ENCODE data around the gene B3GALT6. TPM values are rescaled to one million over a fixed set of nuclear protein-coding genes. Genes with fewer than 3 reads are reported as not detected.

B3GALT6 gene
- 11.0 to 19.8 TPM (median 18.8 TPM) in 5 replicates for total RNA-seq (2022; extraction: Qiagen RNA extraction)

DNA sequence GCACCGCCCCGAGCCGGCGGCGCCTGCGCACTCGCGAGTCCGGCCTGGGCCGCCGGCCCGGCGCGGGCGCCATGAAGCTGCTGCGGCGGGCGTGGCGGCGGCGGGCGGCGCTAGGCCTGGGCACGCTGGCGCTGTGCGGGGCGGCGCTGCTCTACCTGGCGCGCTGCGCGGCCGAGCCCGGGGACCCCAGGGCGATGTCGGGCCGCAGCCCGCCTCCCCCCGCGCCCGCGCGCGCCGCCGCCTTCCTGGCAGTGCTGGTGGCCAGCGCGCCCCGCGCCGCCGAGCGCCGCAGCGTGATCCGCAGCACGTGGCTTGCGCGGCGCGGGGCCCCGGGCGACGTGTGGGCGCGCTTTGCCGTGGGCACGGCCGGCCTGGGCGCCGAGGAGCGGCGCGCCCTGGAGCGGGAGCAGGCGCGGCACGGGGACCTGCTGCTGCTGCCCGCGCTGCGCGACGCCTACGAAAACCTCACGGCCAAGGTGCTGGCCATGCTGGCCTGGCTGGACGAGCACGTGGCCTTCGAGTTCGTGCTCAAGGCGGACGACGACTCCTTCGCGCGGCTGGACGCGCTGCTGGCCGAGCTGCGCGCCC is at the start of gene B3GALT6:
TSS of gene B3GALT6 (plus strand) at position 30 of the 588 bp plus-strand sequence. CDS start at position 72, 42 bp downstream.

DNA sequence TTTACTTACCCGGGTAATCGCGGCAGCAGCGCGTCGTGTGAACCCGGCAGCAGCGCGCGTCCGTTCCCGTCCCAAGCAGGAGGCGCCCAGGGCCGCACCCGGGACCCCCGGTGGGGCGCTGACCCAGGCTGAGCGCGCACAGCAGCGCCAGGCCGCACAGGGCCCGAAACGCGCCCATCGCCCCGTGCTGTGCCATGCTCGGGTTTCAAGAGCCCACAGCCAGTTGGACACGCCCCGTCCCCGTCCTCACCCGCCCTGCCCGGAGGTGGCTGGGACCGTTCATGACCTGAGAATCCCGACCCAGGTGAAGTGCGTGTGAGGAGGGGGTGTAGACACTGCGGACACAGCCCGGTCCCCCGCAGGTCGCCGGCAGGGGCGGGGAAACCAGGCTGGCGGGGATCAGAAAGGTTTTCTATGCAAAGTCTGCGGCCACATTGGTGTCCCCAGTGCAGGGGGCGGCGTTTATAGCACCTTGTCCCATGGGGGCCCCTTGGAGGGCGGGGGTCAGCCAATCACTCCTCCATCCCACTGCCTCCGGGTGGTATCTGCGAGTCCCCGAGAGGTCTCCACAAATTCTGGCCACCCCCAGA is 25.6 kb upstream of the B3GALT6 start, which contains the start of gene TNFRSF18:
TSS of gene TNFRSF18 (minus strand) at position 217 of the 590 bp plus-strand sequence. CDS start at position 196, 21 bp downstream.

DNA sequence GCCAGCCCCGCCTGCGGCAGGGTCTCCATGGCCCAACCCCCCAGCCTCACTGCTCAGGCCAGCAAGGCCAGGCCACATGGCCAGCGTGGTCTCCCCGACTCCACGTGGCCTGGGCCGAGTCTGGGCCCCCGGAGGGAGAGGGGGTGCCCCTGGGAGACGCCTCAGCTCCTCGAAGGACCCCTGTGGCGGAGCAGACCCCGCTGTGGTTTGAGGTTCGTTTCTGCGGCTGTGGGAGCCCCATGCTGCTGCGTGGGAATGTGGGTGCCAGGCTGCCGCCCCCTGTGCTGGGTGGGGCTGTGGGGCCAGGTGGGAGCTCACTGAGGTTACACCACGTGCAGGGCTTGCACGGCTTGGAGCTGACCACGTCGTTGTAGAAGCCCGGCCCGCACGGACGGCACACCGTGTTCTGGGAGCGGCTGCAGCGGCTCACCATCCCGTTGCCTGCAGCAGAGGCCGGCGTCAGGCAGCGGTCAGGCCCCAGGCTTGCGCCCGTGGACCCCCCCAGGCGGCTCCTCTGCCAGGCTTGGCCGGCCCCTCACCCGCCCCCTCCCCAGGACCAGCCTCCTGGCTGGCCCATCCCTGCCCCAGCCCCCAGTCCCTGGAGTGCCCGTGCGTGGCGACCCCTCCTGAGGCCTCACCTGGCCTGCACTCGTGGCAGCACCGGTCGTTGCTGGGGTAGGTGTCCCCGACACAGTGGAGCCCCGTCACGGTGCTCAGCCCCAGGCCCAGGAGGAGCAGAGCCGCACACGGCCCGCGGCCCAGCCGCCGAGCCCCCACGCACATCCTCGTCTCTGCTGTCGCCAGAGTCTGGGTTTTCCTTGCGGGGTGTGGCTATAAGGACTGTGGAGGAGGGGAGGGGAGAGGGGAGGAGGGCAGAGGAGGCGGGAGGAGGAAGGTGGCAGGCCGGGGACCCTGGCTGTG is 18.4 kb upstream of the B3GALT6 start, which contains the start of gene TNFRSF4:
TSS of gene TNFRSF4 (minus strand) at position 809 of the 921 bp plus-strand sequence. CDS start at position 783, 26 bp downstream.

DNA sequence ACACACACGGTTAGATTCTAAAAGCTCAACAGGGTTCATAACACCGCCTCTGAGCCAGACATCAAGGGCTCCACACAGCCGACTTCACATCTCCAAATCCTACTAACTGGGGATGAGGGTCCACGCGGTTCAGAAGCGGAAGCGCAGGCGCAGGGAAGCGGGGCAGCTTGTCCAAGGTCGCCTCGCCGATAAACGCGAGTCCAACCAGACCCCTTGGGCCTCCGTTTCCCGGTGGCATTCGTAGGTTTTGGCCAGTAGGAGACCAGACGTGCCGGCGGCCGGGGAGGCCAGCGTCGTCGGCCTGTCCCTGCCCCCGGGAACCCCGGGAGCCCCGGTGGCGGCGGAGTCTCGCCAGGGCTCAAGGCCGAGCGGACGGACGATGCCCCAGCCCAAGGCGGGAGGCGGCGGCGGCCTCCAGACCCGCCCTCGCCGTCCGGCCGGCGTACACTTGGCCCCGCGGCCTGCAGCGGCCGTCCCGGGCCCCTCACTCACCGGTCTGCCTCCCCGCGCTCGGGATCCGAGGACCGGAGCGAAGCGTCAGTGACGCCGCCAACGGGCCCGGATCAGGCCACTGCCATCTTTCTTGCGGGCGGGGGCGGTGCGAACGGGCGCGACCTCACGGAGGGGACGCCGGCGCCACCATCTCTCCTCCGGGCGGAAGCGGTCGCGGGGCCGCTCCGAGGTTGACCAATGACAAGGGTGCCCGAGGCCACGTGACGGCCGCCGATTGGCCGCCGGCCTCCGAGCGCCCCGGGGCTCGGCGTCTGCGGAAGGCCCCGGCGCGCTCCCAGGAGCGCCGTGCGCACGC is 433 bp upstream of the B3GALT6 start, which contains the start of gene SDF4:
TSS of gene SDF4 (minus strand) at position 602 of the 808 bp plus-strand sequence. CDS start 3,229 bp downstream, outside the sequence.

DNA sequence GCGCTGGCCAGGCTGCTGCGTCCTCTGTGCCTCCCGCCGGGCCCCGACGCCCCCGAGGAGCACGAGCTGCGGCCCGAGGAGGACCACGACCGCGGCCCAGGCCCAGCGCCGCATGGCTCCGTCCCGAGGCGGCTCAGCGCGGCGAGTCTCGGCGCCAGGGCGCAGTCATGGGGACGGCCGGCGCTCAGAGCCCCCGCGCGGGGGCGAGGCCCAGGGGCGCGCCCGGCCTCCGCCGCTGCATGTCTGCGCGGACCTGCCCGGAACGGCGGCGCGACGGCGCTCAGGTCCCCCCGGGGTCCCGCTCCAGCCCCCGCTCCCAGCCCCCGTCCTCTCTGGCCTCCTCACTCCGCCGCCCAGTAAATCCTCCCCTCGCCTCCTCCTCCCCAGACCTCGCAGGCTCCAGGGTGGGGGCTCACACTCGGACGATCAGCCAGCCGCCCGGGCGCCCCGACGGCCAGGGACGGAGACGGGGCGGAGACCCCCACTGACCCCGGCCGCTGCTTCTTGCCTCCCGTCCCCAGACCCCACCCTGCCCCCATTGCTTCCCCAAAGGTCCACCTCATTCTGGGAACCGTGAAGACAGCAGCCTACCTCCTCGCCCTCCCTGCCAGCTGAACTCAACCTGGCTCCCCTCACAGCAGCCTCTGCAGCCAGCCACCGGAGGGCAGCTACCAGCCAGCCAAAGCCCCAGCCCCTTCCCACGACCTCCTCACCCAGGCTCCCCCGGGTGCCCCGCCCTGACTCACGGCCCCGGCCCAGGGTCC is 14.7 kb downstream of the B3GALT6 start, which contains the start of gene C1QTNF12:
TSS of gene C1QTNF12 (minus strand) at position 146 of the 764 bp plus-strand sequence. CDS start at position 114, 32 bp downstream.

DNA sequence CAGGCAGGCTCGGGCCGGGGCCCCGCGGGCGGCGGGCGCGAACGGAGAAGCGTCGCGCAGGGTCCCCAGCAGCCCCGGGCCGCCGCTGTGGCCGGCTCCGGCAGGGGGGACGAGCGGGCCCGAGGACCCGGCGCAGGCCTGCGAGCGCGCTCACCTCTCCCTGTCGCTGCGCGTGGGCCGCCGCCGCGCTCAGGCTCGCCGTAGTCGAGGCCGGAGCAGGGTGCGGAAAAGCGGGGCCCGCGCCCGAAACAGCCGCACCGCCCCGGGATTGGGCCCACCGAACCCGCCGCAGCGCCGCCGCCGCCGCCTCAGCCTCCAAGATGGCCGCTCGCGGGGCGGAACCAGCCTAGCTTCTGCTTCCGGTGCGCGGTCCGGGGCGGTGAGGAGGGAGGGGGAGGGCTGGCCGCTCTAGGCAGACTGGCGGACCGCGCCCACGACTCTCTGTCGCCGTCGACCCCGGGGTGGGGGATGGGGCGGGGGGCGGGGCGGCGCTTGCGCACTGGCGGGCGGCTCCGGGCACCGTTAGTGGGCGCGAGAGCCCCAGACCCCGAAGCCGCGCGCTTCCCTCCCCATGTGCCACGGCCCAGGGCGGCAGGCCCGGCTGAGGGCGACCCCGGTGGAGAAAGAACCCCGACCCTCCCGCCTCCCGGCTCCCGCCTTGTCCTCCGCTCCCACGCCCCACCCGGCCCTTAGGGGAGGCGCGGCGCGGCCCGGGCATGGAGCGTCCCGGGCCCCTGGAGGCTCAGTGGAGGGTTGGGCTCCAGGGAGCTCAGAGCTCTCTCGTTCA is 41.7 kb downstream of the B3GALT6 start, which contains the start of gene UBE2J2:
TSS of gene UBE2J2 (minus strand) at position 343 of the 787 bp plus-strand sequence. CDS start 5,862 bp downstream, outside the sequence.

Other genes with a start within 250 kb of the B3GALT6 start
- 17.8 to 65.9 TPM (median 57.8 TPM) in 5 replicates for gene HES4, start 232.1 kb upstream of the B3GALT6 start, total RNA-seq (2022; extraction: Qiagen RNA extraction)
- 12.1 to 23.1 TPM (median 19.4 TPM) in 5 replicates for gene ISG15, start 218.7 kb upstream of the B3GALT6 start, total RNA-seq (2022; extraction: Qiagen RNA extraction)
- gene AGRN, start 212.1 kb upstream of the B3GALT6 start, total RNA-seq (2022; extraction: Qiagen RNA extraction): 78.5 to 115 TPM (median 107 TPM) in 5 replicates
- gene RNF223, start 157.9 kb upstream of the B3GALT6 start, total RNA-seq (2022; extraction: Qiagen RNA extraction): 0.21 to 0.30 TPM (median 0.23 TPM) in 5 replicates
- 8.2 to 14.5 TPM (median 13.7 TPM) in 5 replicates for gene C1orf159, start 116.1 kb upstream of the B3GALT6 start, total RNA-seq (2022; extraction: Qiagen RNA extraction)
- gene TTLL10, start 58.4 kb upstream of the B3GALT6 start, total RNA-seq (2022; extraction: Qiagen RNA extraction): not detected in 5 replicates
- gene TNFRSF18, start 25.6 kb upstream of the B3GALT6 start, total RNA-seq (2022; extraction: Qiagen RNA extraction): 0.09 to 0.20 TPM (median 0.13 TPM) in 4 of 5 replicates, not detected in the other
- 0.13 to 0.34 TPM (median 0.20 TPM) in 4 of 5 replicates, not detected in the other for gene TNFRSF4, start 18.1 kb upstream of the B3GALT6 start, total RNA-seq (2022; extraction: Qiagen RNA extraction)
- 109 to 135 TPM (median 131 TPM) in 5 replicates for gene SDF4, start 236 bp upstream of the B3GALT6 start, total RNA-seq (2022; extraction: Qiagen RNA extraction)
- gene C1QTNF12, start 14.5 kb downstream of the B3GALT6 start, total RNA-seq (2022; extraction: Qiagen RNA extraction): 0.71 to 1.9 TPM (median 1.4 TPM) in 5 replicates
- gene UBE2J2, start 41.6 kb downstream of the B3GALT6 start, total RNA-seq (2022; extraction: Qiagen RNA extraction): 36.2 to 50.4 TPM (median 45.1 TPM) in 5 replicates
- 0.52 to 1.3 TPM (median 1.1 TPM) in 5 replicates for gene SCNN1D, start 48.2 kb downstream of the B3GALT6 start, total RNA-seq (2022; extraction: Qiagen RNA extraction)
- gene ACAP3, start 75.7 kb downstream of the B3GALT6 start, total RNA-seq (2022; extraction: Qiagen RNA extraction): 8.2 to 16.9 TPM (median 14.4 TPM) in 5 replicates
- gene PUSL1, start 76.4 kb downstream of the B3GALT6 start, total RNA-seq (2022; extraction: Qiagen RNA extraction): 15.8 to 25.3 TPM (median 23.7 TPM) in 5 replicates
- gene INTS11, start 92.4 kb downstream of the B3GALT6 start, total RNA-seq (2022; extraction: Qiagen RNA extraction): 46.5 to 63.1 TPM (median 58.1 TPM) in 5 replicates
- gene CPTP, start 92.6 kb downstream of the B3GALT6 start, total RNA-seq (2022; extraction: Qiagen RNA extraction): 18.3 to 25.4 TPM (median 24.0 TPM) in 5 replicates
- 0.09 to 0.26 TPM (median 0.23 TPM) in 5 replicates for gene TAS1R3, start 99.0 kb downstream of the B3GALT6 start, total RNA-seq (2022; extraction: Qiagen RNA extraction)
- 41.0 to 73.2 TPM (median 64.0 TPM) in 5 replicates for gene DVL1, start 117.2 kb downstream of the B3GALT6 start, total RNA-seq (2022; extraction: Qiagen RNA extraction)
- gene MXRA8, start 126.3 kb downstream of the B3GALT6 start, total RNA-seq (2022; extraction: Qiagen RNA extraction): 0.11 to 0.36 TPM (median 0.15 TPM) in 4 of 5 replicates, not detected in the other
- 107 to 197 TPM (median 169 TPM) in 5 replicates for gene AURKAIP1, start 143.0 kb downstream of the B3GALT6 start, total RNA-seq (2022; extraction: Qiagen RNA extraction)
- gene CCNL2, start 167.1 kb downstream of the B3GALT6 start, total RNA-seq (2022; extraction: Qiagen RNA extraction): 38.0 to 55.0 TPM (median 48.1 TPM) in 5 replicates
- 128 to 145 TPM (median 135 TPM) in 5 replicates for gene MRPL20, start 175.1 kb downstream of the B3GALT6 start, total RNA-seq (2022; extraction: Qiagen RNA extraction)
- gene ANKRD65, start 189.0 kb downstream of the B3GALT6 start, total RNA-seq (2022; extraction: Qiagen RNA extraction): 0.03 to 0.10 TPM (median 0.07 TPM) in 3 of 5 replicates, not detected in the others
- 3.7 to 15.9 TPM (median 14.0 TPM) in 5 replicates for gene VWA1, start 203.5 kb downstream of the B3GALT6 start, total RNA-seq (2022; extraction: Qiagen RNA extraction)
- not detected in 5 replicates for gene ATAD3C, start 217.5 kb downstream of the B3GALT6 start, total RNA-seq (2022; extraction: Qiagen RNA extraction)
- 1.1 to 3.4 TPM (median 2.9 TPM) in 5 replicates for gene ATAD3B, start 239.5 kb downstream of the B3GALT6 start, total RNA-seq (2022; extraction: Qiagen RNA extraction)